ENCODE results near the gene OCA2. TPM values are rescaled to one million over a fixed set of nuclear protein-coding genes. Genes with fewer than 3 reads are reported as not detected.
A peak's percentile ranks its signal among the peaks of the same experiment; 100 is the strongest.
"Not testable (repeated sequence)": the region's sequence is repeated elsewhere in the genome, so short reads cannot be mapped to it uniquely, and the experiment has no call there.

OCA2 gene
- total RNA-seq, 1 experiment from 2014 or later: 0.23 TPM

- DNase-seq (ENCODE audit: low read depth): no peak
Observed at GRCh38 chr15:27850050-27850449, 249.1 kb downstream of the OCA2 start.

- not testable (repeated sequence) for DNase-seq (ENCODE audit: low read depth)
Observed at GRCh38 chr15:27848936-27849335, 250.2 kb downstream of the OCA2 start.

- no peak for DNase-seq (ENCODE audit: low read depth)
Observed at GRCh38 chr15:27847775-27848710, 251.1 kb downstream of the OCA2 start.

- DNase-seq (ENCODE audit: low read depth): no peak
Observed at GRCh38 chr15:27846722-27847395, 252.3 kb downstream of the OCA2 start.

GRCh38 chr15:27845535-27846369 lies 253.4 kb downstream of the OCA2 start:
- no peak for DNase-seq (ENCODE audit: low read depth)

GRCh38 chr15:27844018-27844666 lies 255.0 kb downstream of the OCA2 start:
- peak; percentile 5 for DNase-seq (ENCODE audit: low read depth)

GRCh38 chr15:27843146-27843545 lies 256.0 kb downstream of the OCA2 start:
- no peak for DNase-seq (ENCODE audit: low read depth)

- DNase-seq (ENCODE audit: low read depth): no peak
Observed at GRCh38 chr15:27842526-27842925, 256.6 kb downstream of the OCA2 start.

- no peak for DNase-seq (ENCODE audit: low read depth)
Observed at GRCh38 chr15:27835233-27835939, 263.7 kb downstream of the OCA2 start.

- DNase-seq (ENCODE audit: low read depth): no peak
Observed at GRCh38 chr15:27834684-27835083, 264.4 kb downstream of the OCA2 start.

GRCh38 chr15:27833974-27834373 lies 265.1 kb downstream of the OCA2 start:
- DNase-seq (ENCODE audit: low read depth): no peak

- no peak for DNase-seq (ENCODE audit: low read depth)
Observed at GRCh38 chr15:27833178-27833577, 265.9 kb downstream of the OCA2 start.

- no peak for DNase-seq (ENCODE audit: low read depth)
Observed at GRCh38 chr15:27832237-27832596, 266.9 kb downstream of the OCA2 start.

- DNase-seq (ENCODE audit: low read depth): no peak
Observed at GRCh38 chr15:27831384-27832236, 267.5 kb downstream of the OCA2 start.

- no peak for DNase-seq (ENCODE audit: low read depth)
Observed at GRCh38 chr15:27828746-27829145, 270.4 kb downstream of the OCA2 start.

- DNase-seq (ENCODE audit: low read depth): peak; percentile 0
Observed at GRCh38 chr15:27826902-27827714, 272.0 kb downstream of the OCA2 start.

- DNase-seq (ENCODE audit: low read depth): no peak
Observed at GRCh38 chr15:27826411-27826810, 272.7 kb downstream of the OCA2 start.

GRCh38 chr15:27824841-27825422 lies 274.2 kb downstream of the OCA2 start:
- DNase-seq (ENCODE audit: low read depth): no peak

- DNase-seq (ENCODE audit: low read depth): no peak
Observed at GRCh38 chr15:27821273-27821672, 277.8 kb downstream of the OCA2 start.
